ENCODE results near the gene KDELR1.

Gene KDELR1

DNA sequence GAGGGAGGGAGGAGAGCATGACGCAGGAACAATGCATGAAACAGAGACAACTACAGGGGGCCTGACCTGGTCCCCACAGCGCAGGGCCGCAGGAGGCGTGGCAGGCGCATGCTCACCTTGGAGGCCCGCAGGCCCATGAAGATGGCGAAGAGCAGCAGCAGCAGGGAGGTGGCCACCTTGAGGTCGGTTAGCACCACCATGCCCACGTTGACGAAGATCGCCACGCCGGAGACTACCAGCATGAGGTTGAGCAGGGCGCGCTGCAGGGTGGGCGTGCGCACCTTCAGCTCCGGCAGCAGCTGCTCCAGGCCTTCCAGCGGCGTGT is 49.0 kb downstream of the KDELR1 start:
- Histone ChIP-seq H3K27me3 (ENCODE audit: insufficient read depth, low read length) (no peaks in the 10 kb centered on the region), H3K4me1 (ENCODE audit: insufficient read depth, low read length, severe bottlenecking) (no peaks in the 10 kb centered on the region), H2AFZ (ENCODE audit: low read length) (no peak overlapping the region), H3K4me2 (ENCODE audit: low read length) (no peak overlapping the region), H3K79me2 (ENCODE audit: insufficient read depth, low read length) (no peaks in the 10 kb centered on the region), H4K20me1 (ENCODE audit: insufficient read depth, low read length) (no peaks in the 10 kb centered on the region), H3K9me3 (ENCODE audit: low read length) (no peaks in the 10 kb centered on the region), H3K4me3 (ENCODE audit: low read depth, low read length, poor library complexity, severe bottlenecking) (no peak overlapping the region), H3F3A (ENCODE audit: insufficient read depth, low read length) (no peaks in the 10 kb centered on the region), H3K9ac (ENCODE audit: low read length) (no peak overlapping the region), H3K9me2 (ENCODE audit: low read depth, low read length) (no peaks in the 10 kb centered on the region), H3K36me3 (ENCODE audit: insufficient read depth, low read length) (no peaks in the 10 kb centered on the region), H3K27ac (ENCODE audit: low read depth, low read length, poor library complexity, severe bottlenecking) (no peak overlapping the region)
- no peak for TF ChIP-seq EZH2 (IDR thresholded peaks at IDR 0.05; ENCODE audit: borderline replicate concordance, low read length)
- TF ChIP-seq, protein P1, sequence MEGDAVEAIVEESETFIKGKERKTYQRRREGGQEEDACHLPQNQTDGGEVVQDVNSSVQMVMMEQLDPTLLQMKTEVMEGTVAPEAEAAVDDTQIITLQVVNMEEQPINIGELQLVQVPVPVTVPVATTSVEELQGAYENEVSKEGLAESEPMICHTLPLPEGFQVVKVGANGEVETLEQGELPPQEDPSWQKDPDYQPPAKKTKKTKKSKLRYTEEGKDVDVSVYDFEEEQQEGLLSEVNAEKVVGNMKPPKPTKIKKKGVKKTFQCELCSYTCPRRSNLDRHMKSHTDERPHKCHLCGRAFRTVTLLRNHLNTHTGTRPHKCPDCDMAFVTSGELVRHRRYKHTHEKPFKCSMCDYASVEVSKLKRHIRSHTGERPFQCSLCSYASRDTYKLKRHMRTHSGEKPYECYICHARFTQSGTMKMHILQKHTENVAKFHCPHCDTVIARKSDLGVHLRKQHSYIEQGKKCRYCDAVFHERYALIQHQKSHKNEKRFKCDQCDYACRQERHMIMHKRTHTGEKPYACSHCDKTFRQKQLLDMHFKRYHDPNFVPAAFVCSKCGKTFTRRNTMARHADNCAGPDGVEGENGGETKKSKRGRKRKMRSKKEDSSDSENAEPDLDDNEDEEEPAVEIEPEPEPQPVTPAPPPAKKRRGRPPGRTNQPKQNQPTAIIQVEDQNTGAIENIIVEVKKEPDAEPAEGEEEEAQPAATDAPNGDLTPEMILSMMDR (IDR thresholded peaks at IDR 0.05; ENCODE audit: low read length) = no peak

DNA sequence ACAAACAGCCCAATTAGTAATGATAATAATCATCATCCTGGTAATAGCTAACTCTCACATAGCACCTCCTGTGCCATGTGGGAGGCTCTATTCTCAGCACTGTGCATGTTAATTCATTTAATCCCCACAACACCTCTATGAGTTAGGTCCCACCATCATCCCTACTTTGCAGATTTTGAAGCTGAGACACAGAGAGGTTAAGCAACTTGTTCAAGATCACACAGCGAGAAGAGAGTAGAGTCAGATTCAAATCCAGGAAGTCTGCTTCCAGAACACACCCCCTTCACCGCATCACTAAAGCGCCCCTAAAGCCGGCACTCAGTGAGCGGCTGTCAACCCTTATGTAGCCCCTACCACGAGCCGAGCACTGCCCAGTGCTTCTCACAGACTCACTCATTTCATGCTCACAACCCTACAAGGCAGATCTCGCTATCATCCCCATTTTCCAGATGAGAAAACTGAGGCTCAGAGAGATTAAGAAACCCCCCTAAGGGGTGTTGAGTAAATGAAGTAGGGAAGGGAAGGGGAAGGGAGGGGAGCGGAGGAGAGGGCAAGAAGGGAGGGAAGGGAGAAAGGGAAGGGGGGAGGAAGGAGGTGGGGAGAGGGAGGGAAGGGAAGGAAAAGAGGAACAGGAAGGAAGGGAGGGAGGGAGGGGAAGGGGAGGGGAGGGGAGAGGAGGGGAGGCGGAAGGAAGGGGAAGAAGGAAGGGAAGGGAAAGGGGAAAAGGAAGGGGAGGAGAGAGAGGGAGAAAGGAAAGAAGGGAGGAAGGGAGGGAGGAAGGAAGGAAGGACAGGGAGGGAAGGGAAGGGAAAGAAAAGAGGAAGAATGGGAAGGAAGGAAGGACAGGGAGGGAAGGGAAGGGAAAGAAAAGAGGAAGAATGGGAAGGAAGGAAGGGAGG is 49.6 kb downstream of the KDELR1 start:
- H2AFZ ChIP-seq (ENCODE audit: low read length) = no peak overlapping the region
- TF ChIP-seq, protein P1 (IDR thresholded peaks at IDR 0.05; ENCODE audit: low read length) = no peak
- no peak for TF ChIP-seq EZH2 (IDR thresholded peaks at IDR 0.05; ENCODE audit: borderline replicate concordance, low read length)
- H3K9me2 ChIP-seq (ENCODE audit: low read depth, low read length) = no peaks in the 10 kb centered on the region
- H3K9me3 ChIP-seq (ENCODE audit: low read length) = no peaks in the 10 kb centered on the region
- no peak overlapping the region for H3K4me2 ChIP-seq (ENCODE audit: low read length)
- H3K27me3 ChIP-seq (ENCODE audit: insufficient read depth, low read length) = no peaks in the 10 kb centered on the region
- H3K27ac ChIP-seq (ENCODE audit: low read depth, low read length, poor library complexity, severe bottlenecking) = no peak overlapping the region
- no peaks in the 10 kb centered on the region for H4K20me1 ChIP-seq (ENCODE audit: insufficient read depth, low read length)
- no peaks in the 10 kb centered on the region for H3K79me2 ChIP-seq (ENCODE audit: insufficient read depth, low read length)
- no peak overlapping the region for H3K4me3 ChIP-seq (ENCODE audit: low read depth, low read length, poor library complexity, severe bottlenecking)
- no peaks in the 10 kb centered on the region for H3K4me1 ChIP-seq (ENCODE audit: insufficient read depth, low read length, severe bottlenecking)
- H3K36me3 ChIP-seq (ENCODE audit: insufficient read depth, low read length) = no peaks in the 10 kb centered on the region
- no peak overlapping the region for H3K9ac ChIP-seq (ENCODE audit: low read length)
- H3F3A ChIP-seq (ENCODE audit: insufficient read depth, low read length) = no peaks in the 10 kb centered on the region

DNA sequence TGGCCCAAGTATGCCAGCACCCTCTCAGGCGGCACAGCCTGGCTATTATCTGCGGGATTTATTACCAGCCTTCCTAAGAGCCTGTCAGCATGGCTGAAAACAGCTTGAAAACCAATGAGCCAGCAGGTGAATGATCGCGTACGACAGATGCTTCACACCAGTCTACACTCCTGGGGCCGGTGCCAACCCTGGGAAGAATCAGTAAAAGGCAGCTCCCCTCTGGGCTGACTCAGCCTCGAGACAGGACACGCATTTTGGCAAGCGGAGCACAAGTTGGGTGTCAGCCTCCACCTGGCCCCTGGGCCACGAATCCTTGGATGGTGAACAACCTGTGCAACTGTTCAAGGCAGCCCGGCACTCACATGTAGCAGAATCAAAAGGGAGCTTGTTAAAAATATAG is 50.4 kb downstream of the KDELR1 start:
- no peak overlapping the region for H3K9ac ChIP-seq (ENCODE audit: low read length)
- H3K79me2 ChIP-seq (ENCODE audit: insufficient read depth, low read length) = no peaks in the 10 kb centered on the region
- no peaks in the 10 kb centered on the region for H3F3A ChIP-seq (ENCODE audit: insufficient read depth, low read length)
- H3K36me3 ChIP-seq (ENCODE audit: insufficient read depth, low read length) = no peaks in the 10 kb centered on the region
- no peaks in the 10 kb centered on the region for H3K27me3 ChIP-seq (ENCODE audit: insufficient read depth, low read length)
- no peaks in the 10 kb centered on the region for H3K9me3 ChIP-seq (ENCODE audit: low read length)
- no peak overlapping the region for H3K4me2 ChIP-seq (ENCODE audit: low read length)
- H3K4me1 ChIP-seq (ENCODE audit: insufficient read depth, low read length, severe bottlenecking) = no peaks in the 10 kb centered on the region
- no peaks in the 10 kb centered on the region for H3K9me2 ChIP-seq (ENCODE audit: low read depth, low read length)
- no peak overlapping the region for H3K4me3 ChIP-seq (ENCODE audit: low read depth, low read length, poor library complexity, severe bottlenecking)
- H3K27ac ChIP-seq (ENCODE audit: low read depth, low read length, poor library complexity, severe bottlenecking) = no peak overlapping the region
- no peak for TF ChIP-seq EZH2 (IDR thresholded peaks at IDR 0.05; ENCODE audit: borderline replicate concordance, low read length)
- TF ChIP-seq, protein P1 (IDR thresholded peaks at IDR 0.05; ENCODE audit: low read length) = no peak
- H2AFZ ChIP-seq (ENCODE audit: low read length) = no peak overlapping the region
- no peaks in the 10 kb centered on the region for H4K20me1 ChIP-seq (ENCODE audit: insufficient read depth, low read length)
